ENCODE results near the gene PADI3. TPM values are rescaled to one million over a fixed set of nuclear protein-coding genes. Genes with fewer than 3 reads are reported as not detected.

Gene PADI3
- total RNA-seq = not detected

GRCh38 chr1:17248781-17249180, at the start of gene PADI3:
Gene PADI3 (plus strand): TSS chr1:17249098. CDS start chr1:17249138, 40 bp downstream.
- H3K9me3 Mint-ChIP-seq = no peaks in the 10 kb centered on the region

GRCh38 chr1:17199267-17200044, 49.4 kb upstream of the PADI3 start:
- DNase-seq (peak in 1 of 2 donors; percentile 29), ATAC-seq (replicated peaks in 1 of 2) (peak; percentile 40 to 47)
- H3K4me1 Mint-ChIP-seq (ENCODE audit: low read depth) = peaks cover 50% of the 10 kb centered on the region
- H3K4me3 Mint-ChIP-seq = peak overlapping the region in 1 of 2 donors; percentile 11
- peaks cover 23% of the 10 kb centered on the region for H3K27me3 Mint-ChIP-seq (ENCODE audit: low read depth)
- H3K9me3 Mint-ChIP-seq = no peaks in the 10 kb centered on the region
- H3K36me3 Mint-ChIP-seq (ENCODE audit: insufficient read depth in 2 of 2) = no peaks in the 10 kb centered on the region
- H3K27ac Mint-ChIP-seq = no peak overlapping the region

More at GRCh38 chr1:17248781-17249180, at the start of gene PADI3:
- DNase-seq = no peak
- no peak within 1 kb of the TSS for H3K27ac Mint-ChIP-seq
- H3K36me3 Mint-ChIP-seq (ENCODE audit: insufficient read depth in 2 of 2) = no peaks in the 10 kb centered on the region
- ATAC-seq (replicated peaks in 1 of 2) = no peak
- H3K4me3 Mint-ChIP-seq = no peak within 1 kb of the TSS
- peaks cover 12% of the 10 kb centered on the region for H3K27me3 Mint-ChIP-seq (ENCODE audit: low read depth)
- peaks cover 5% of the 10 kb centered on the region for H3K4me1 Mint-ChIP-seq (ENCODE audit: low read depth)

GRCh38 chr1:17200246-17200645, 48.7 kb upstream of the PADI3 start:
- H3K36me3 Mint-ChIP-seq (ENCODE audit: insufficient read depth in 2 of 2) = no peaks in the 10 kb centered on the region
- peaks cover 55% of the 10 kb centered on the region for H3K4me1 Mint-ChIP-seq (ENCODE audit: low read depth)
- DNase-seq (no peak), ATAC-seq (replicated peaks in 1 of 2) (no peak)
- H3K9me3 Mint-ChIP-seq = no peaks in the 10 kb centered on the region
- H3K27me3 Mint-ChIP-seq (ENCODE audit: low read depth) = peaks cover 28% of the 10 kb centered on the region
- H3K27ac Mint-ChIP-seq = no peak overlapping the region
- H3K4me3 Mint-ChIP-seq = no peak overlapping the region

- ATAC-seq (replicated peaks in 1 of 2) (no peak), DNase-seq (no peak)
- Mint-ChIP-seq H3K4me3 (peak overlapping the region; percentile 37 to 57), H3K36me3 (ENCODE audit: insufficient read depth in 2 of 2) (no peaks in the 10 kb centered on the region), H3K27ac (no peak overlapping the region), H3K4me1 (ENCODE audit: low read depth) (peaks cover 55% of the 10 kb centered on the region), H3K27me3 (ENCODE audit: low read depth) (peaks cover 33% of the 10 kb centered on the region), H3K9me3 (no peaks in the 10 kb centered on the region)
Measured at GRCh38 chr1:17200756-17201155, 48.1 kb upstream of the PADI3 start.

GRCh38 chr1:17201201-17202021, 47.5 kb upstream of the PADI3 start:
- peaks cover 37% of the 10 kb centered on the region for H3K27me3 Mint-ChIP-seq (ENCODE audit: low read depth)
- ATAC-seq (replicated peaks in 1 of 2) = peak; percentile 67 to 81
- no peaks in the 10 kb centered on the region for H3K9me3 Mint-ChIP-seq
- no peak overlapping the region for H3K27ac Mint-ChIP-seq
- H3K4me1 Mint-ChIP-seq (ENCODE audit: low read depth) = peaks cover 55% of the 10 kb centered on the region
- peak; percentile 19 to 48 for DNase-seq
- no peaks in the 10 kb centered on the region for H3K36me3 Mint-ChIP-seq (ENCODE audit: insufficient read depth in 2 of 2)
- H3K4me3 Mint-ChIP-seq = peak overlapping the region; percentile 37 to 57

GRCh38 chr1:17204546-17205440, 44.1 kb upstream of the PADI3 start, which contains the start of gene PADI1:
Gene PADI1 (plus strand): TSS chr1:17205128. CDS start chr1:17205218, 90 bp downstream.
- Mint-ChIP-seq H3K36me3 (ENCODE audit: insufficient read depth in 2 of 2) (no peaks in the 10 kb centered on the region), H3K27me3 (ENCODE audit: low read depth) (peaks cover 34% of the 10 kb centered on the region), H3K9me3 (no peaks in the 10 kb centered on the region), H3K4me3 (no peak within 1 kb of the TSS), H3K4me1 (ENCODE audit: low read depth) (peaks cover 67% of the 10 kb centered on the region), H3K27ac (no peak within 1 kb of the TSS)
- DNase-seq = no peak
- ATAC-seq (replicated peaks in 1 of 2) = no peak

- no peaks in the 10 kb centered on the region for H3K36me3 Mint-ChIP-seq (ENCODE audit: insufficient read depth in 2 of 2)
- H3K4me1 Mint-ChIP-seq (ENCODE audit: low read depth) = peaks cover 58% of the 10 kb centered on the region
- no peak overlapping the region for H3K27ac Mint-ChIP-seq
- peaks cover 34% of the 10 kb centered on the region for H3K27me3 Mint-ChIP-seq (ENCODE audit: low read depth)
- no peak overlapping the region for H3K4me3 Mint-ChIP-seq
- DNase-seq = no peak
- ATAC-seq (replicated peaks in 1 of 2) = no peak
- no peaks in the 10 kb centered on the region for H3K9me3 Mint-ChIP-seq
Measured at GRCh38 chr1:17205652-17206051, 43.2 kb upstream of the PADI3 start.

- Mint-ChIP-seq H3K4me1 (ENCODE audit: low read depth) (peaks cover 53% of the 10 kb centered on the region), H3K9me3 (no peaks in the 10 kb centered on the region)
- no peak for DNase-seq
Measured at GRCh38 chr1:17206196-17206595, 42.7 kb upstream of the PADI3 start.

GRCh38 chr1:17207046-17207445, 41.9 kb upstream of the PADI3 start:
- Mint-ChIP-seq H3K36me3 (ENCODE audit: insufficient read depth in 2 of 2) (no peaks in the 10 kb centered on the region), H3K9me3 (no peaks in the 10 kb centered on the region), H3K27me3 (ENCODE audit: low read depth) (peaks cover 34% of the 10 kb centered on the region), H3K4me3 (no peak overlapping the region), H3K4me1 (ENCODE audit: low read depth) (peaks cover 51% of the 10 kb centered on the region), H3K27ac (no peak overlapping the region)
- ATAC-seq (replicated peaks in 1 of 2) (no peak), DNase-seq (no peak)

More at GRCh38 chr1:17206196-17206595, 42.7 kb upstream of the PADI3 start:
- Mint-ChIP-seq H3K4me3 (no peak overlapping the region), H3K27ac (no peak overlapping the region), H3K27me3 (ENCODE audit: low read depth) (peaks cover 34% of the 10 kb centered on the region), H3K36me3 (ENCODE audit: insufficient read depth in 2 of 2) (no peaks in the 10 kb centered on the region)
- ATAC-seq (replicated peaks in 1 of 2) = no peak

- H3K4me3 Mint-ChIP-seq = peak overlapping the region in 1 of 2 donors; percentile 49
- H3K27ac Mint-ChIP-seq = no peak overlapping the region
- no peaks in the 10 kb centered on the region for H3K36me3 Mint-ChIP-seq (ENCODE audit: insufficient read depth in 2 of 2)
- ATAC-seq (replicated peaks in 1 of 2) (peak; percentile 12 to 21), DNase-seq (no peak)
- peaks cover 52% of the 10 kb centered on the region for H3K4me1 Mint-ChIP-seq (ENCODE audit: low read depth)
- no peaks in the 10 kb centered on the region for H3K9me3 Mint-ChIP-seq
- H3K27me3 Mint-ChIP-seq (ENCODE audit: low read depth) = peaks cover 36% of the 10 kb centered on the region
Measured at GRCh38 chr1:17207540-17207939, 41.4 kb upstream of the PADI3 start.

GRCh38 chr1:17207966-17208418, 40.9 kb upstream of the PADI3 start:
- Mint-ChIP-seq H3K27me3 (ENCODE audit: low read depth) (peaks cover 39% of the 10 kb centered on the region), H3K4me1 (ENCODE audit: low read depth) (peaks cover 56% of the 10 kb centered on the region), H3K27ac (no peak overlapping the region), H3K9me3 (no peaks in the 10 kb centered on the region), H3K36me3 (ENCODE audit: insufficient read depth in 2 of 2) (no peaks in the 10 kb centered on the region), H3K4me3 (peak overlapping the region in 1 of 2 donors; percentile 49)
- peak; percentile 72 to 80 for DNase-seq
- peak; percentile 95 to 96 for ATAC-seq (replicated peaks in 1 of 2)

GRCh38 chr1:17208546-17208945, 40.4 kb upstream of the PADI3 start:
- ATAC-seq (replicated peaks in 1 of 2) = no peak
- peaks cover 60% of the 10 kb centered on the region for H3K4me1 Mint-ChIP-seq (ENCODE audit: low read depth)

More at GRCh38 chr1:17208546-17208945, 40.4 kb upstream of the PADI3 start:
- H3K9me3 Mint-ChIP-seq = no peaks in the 10 kb centered on the region
- H3K4me3 Mint-ChIP-seq = no peak overlapping the region
- no peaks in the 10 kb centered on the region for H3K36me3 Mint-ChIP-seq (ENCODE audit: insufficient read depth in 2 of 2)
- peaks cover 39% of the 10 kb centered on the region for H3K27me3 Mint-ChIP-seq (ENCODE audit: low read depth)
- no peak overlapping the region for H3K27ac Mint-ChIP-seq
- no peak for DNase-seq

All from activated T-cell treated with anti-CD3 and anti-CD28 coated beads, Interleukin-2, amount 50 U/mL, for 72 hours (primary cell).